Cardiac septum (tissue), 1 donor: ENCODE results near the gene KIF3B. TPM values are rescaled to one million over a fixed set of nuclear protein-coding genes. Genes with fewer than 3 reads are reported as not detected.
"Not testable (repeated sequence)": the region's sequence is repeated elsewhere in the genome, so short reads cannot be mapped to it uniquely, and the experiment has no call there.

ENCODE experiments used
- DNase-seq: peaks from one replicate; pipeline ENCODE4 v3.0.0-alpha.2; 2020; ENCODE audit warnings: low spot score
- intact Hi-C: fragments of 100-400 bp; cut with DNase I; formaldehyde crosslinking; loops from one replicate; pipeline ENCODE4 v1.14.0; 2022
- total RNA-seq: library from RNA; stranded (reverse); fragmentation: NEBNext Ultra II Directional; extraction: Animal tissue kit (Norgen Biotek cat#: 25700); gene quantifications from one replicate; pipeline ENCODE4 v1.2.1, GENCODE V29; 2021
- donor health status: DM: no; HTN: no; CAD: no.

KIF3B gene
- total RNA-seq, 1 donor from 2014 or later = 17.3 TPM

- intact Hi-C loops = no loop called here
- DNase-seq = no peak
These were observed 86.0 kb downstream of the KIF3B start for GRCh38 chr20:32363492-32363891.

- no peak for DNase-seq
- intact Hi-C loops = no loop called here
These were observed 87.2 kb downstream of the KIF3B start for GRCh38 chr20:32364554-32365208.

GRCh38 chr20:32365564-32365963, 88.1 kb downstream of the KIF3B start:
- DNase-seq = no peak
- intact Hi-C loops = no loop called here

- intact Hi-C loops = no loop called here
- no peak for DNase-seq
These were observed 88.9 kb downstream of the KIF3B start for GRCh38 chr20:32366380-32366779.

- intact Hi-C loops = no loop called here
- DNase-seq = no peak
These were observed 90.9 kb downstream of the KIF3B start for GRCh38 chr20:32368323-32368722.

GRCh38 chr20:32368925-32369324, 91.5 kb downstream of the KIF3B start:
- no peak for DNase-seq
- intact Hi-C loops = no loop called here

- intact Hi-C loops = no loop called here
- no peak for DNase-seq
These were observed 93.4 kb downstream of the KIF3B start for GRCh38 chr20:32370897-32371296.

GRCh38 chr20:32378461-32378860, 101.0 kb downstream of the KIF3B start:
- intact Hi-C loops = no loop called here
- DNase-seq = no peak

GRCh38 chr20:32380037-32380436, 102.6 kb downstream of the KIF3B start:
- intact Hi-C loops, DNase-seq: not testable (repeated sequence)

GRCh38 chr20:32380745-32381144, 103.3 kb downstream of the KIF3B start:
- intact Hi-C loops = no loop called here
- DNase-seq = no peak

- no peak for DNase-seq
- intact Hi-C loops = no loop called here
These were observed 104.9 kb downstream of the KIF3B start for GRCh38 chr20:32382102-32382950.

- intact Hi-C loops, DNase-seq: not testable (repeated sequence)
These were observed 106.0 kb downstream of the KIF3B start for GRCh38 chr20:32383441-32383840.

Other genes with a start within 250 kb of the KIF3B start
- 5.5 TPM for gene HCK, start 225.4 kb upstream of the KIF3B start, total RNA-seq
- 31.6 TPM for gene TM9SF4, start 167.9 kb upstream of the KIF3B start, total RNA-seq
- 8.5 TPM for gene PLAGL2, start 69.9 kb upstream of the KIF3B start, total RNA-seq
- 22.6 TPM for gene POFUT1, start 69.8 kb upstream of the KIF3B start, total RNA-seq
- gene ASXL1, start 80.7 kb downstream of the KIF3B start, total RNA-seq = 36.3 TPM